Right lung (tissue), 5 donors: Measurements from ENCODE around the gene MYOG. TPM values are rescaled to one million over a fixed set of nuclear protein-coding genes. Genes with fewer than 3 reads are reported as not detected.
A peak's percentile ranks its signal among the peaks of the same experiment; 100 is the strongest.

Experiments used
- DNase-seq, 2 donors: peaks; one replicate each; pipeline ENCODE4 v3.0.0-alpha.2; 2013
- polyA plus RNA-seq, 5 donors: library from polyadenylated mRNA; unstranded; fragments of 120-200 nt; gene quantifications; one replicate each; pipeline versions ENCODE4 v1.2.1 to v1.2.3, GENCODE V29; 2013; ENCODE audit warnings: inconsistent platforms in 1 of 5, low replicate concordance in 1 of 5; ENCODE audit not compliant: insufficient read length in 5 of 5, insufficient read depth in 1 of 5

The MYOG gene
- polyA plus RNA-seq, 5 donors, result 0.08 to 20.2 (median 0.55) TPM; not detected in 2

DNA sequence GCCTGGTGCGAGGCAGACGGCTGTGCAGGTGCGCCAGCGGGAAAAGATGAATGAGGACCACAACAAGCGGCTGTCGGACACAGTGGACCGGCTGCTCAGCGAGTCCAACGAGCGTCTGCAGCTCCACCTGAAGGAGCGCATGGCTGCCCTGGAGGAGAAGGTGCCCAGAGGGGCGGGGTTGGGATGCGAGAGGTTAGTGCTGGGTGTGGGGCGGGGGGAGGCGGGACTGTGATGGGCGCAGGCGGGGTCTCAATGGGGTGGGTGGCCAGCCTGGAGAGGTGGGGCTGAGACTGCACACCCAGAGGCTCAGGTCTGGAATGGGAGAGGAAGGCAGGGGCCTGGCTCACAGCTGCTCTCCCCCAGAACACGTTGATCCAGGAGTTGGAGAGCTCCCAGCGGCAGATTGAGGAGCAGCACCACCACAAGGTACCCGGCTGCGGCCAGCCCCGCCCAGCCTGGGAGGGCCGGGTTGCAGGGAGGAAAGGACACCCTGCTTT, 37.2 kb downstream of the MYOG start:
- no peak for DNase-seq

DNA sequence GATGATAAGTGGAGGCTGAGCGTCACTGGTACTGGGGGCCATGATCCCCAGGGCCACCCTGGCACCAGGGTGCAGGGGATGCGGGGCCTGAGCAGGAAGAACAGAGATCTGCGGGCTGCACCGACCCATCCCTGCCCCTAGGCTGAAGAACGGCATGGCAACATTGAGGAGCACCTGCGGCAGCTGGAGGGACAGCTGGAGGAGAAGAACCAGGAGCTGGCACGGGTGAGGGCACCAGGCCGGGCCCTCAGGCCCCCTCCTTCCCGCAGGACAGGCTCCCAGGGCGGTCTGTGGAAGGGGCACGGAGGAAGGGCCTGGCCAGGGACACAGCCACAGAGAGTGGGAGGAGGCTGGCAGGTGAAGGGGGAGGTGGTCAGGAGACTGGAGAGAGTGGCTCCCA, 37.7 kb downstream of the MYOG start:
- no peak for DNase-seq

DNA sequence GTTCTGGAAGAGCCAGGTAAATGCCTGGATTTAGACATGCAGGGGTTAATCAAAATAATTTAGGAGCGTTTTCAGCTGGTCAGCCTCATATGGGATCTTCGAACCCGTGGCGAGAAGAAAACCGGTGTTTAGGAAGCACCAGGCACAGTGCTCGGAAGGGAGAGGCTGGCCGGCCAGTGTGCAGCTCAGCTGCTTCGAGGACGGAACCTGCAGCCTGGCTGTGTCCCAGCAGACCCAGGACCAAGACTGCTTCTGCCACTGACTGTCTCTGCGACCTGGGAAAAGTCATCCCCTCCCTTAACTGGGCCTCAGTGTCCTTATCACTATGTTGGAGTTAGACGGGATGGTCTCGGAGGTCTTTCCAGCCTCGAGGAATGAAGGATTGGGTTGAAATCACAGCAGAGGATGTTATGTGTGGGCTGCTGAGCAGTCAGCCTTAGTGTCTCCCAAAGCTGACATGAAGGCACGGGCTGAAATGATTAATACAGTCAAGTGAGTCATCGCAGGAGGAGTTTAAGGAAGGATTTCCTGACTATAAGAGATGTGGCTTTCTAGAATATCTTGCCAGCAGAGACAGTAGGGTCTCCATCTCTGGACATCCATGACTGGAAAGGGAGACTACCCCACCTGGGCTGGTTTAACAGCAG, 38.7 kb downstream of the MYOG start:
- DNase-seq, result no peak

DNA sequence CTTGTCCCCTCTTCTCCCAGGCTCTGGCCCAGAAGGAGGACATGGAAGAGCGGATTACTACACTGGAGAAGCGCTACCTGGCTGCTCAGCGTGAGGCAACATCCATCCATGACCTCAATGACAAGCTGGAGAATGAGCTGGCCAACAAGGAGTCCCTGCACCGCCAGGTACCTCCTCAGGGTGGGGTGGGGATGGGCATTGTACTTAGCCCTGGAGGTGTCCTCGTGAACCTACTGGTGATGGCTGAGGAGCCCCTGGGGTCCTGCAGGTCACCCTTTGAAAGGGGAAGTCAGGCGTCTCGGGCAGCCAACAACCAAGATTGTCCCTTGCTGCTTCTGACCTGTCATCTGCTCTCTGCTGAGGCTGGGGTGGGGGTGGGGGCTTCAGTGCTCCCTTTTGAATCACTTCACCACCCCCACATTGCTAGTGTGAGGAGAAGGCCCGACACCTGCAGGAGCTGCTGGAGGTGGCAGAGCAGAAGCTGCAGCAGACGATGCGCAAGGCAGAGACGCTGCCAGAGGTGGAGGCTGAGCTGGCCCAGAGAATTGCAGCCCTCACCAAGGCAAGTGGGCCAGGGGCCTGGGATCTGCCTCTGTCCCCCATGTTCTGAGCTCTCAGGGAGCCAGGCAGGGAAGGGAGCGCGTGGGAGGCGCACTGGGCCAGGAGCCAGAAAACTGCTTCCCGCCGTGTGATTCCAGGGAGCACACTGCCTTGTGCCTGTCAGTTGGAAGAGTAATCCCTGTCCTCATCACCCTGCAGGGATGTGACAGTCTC, 39.8 kb downstream of the MYOG start:
- DNase-seq, result no peak

- no peak for DNase-seq
Measured at GRCh38 chr1:203045336-203045735, 40.5 kb downstream of the MYOG start.

GRCh38 chr1:203044546-203045250, 41.1 kb downstream of the MYOG start:
- DNase-seq, result no peak

- no peak for DNase-seq
Measured at GRCh38 chr1:203043830-203044545, 41.8 kb downstream of the MYOG start.

DNA sequence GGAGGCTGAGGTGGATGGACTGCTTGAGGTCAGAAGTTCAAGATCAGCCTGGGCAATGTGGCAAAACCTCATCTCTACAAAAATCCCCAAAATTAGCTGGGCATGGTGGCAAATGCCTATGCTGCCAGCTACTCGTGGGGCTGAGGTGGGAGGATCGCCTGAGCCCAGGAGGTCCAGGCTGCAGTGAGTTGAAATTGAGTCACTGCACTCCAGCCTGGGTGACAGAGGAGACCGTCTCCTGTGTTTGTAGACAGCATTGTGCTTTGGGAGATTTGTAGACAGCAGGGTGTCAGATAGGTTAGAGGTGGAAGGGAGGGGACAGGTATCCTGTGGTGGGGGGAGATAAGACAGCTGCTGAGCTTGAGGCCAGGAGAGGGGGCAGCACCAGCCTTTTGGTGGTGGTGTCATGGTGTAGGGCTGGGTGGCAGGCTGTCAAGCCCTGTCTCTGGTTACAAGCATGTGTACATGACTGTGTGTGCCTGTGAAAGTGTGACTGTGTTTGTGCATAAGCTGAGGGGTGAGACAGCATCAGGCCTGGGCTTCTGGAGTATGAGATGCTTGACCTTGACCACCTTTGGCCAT, 44.4 kb downstream of the MYOG start:
- no peak for DNase-seq

DNA sequence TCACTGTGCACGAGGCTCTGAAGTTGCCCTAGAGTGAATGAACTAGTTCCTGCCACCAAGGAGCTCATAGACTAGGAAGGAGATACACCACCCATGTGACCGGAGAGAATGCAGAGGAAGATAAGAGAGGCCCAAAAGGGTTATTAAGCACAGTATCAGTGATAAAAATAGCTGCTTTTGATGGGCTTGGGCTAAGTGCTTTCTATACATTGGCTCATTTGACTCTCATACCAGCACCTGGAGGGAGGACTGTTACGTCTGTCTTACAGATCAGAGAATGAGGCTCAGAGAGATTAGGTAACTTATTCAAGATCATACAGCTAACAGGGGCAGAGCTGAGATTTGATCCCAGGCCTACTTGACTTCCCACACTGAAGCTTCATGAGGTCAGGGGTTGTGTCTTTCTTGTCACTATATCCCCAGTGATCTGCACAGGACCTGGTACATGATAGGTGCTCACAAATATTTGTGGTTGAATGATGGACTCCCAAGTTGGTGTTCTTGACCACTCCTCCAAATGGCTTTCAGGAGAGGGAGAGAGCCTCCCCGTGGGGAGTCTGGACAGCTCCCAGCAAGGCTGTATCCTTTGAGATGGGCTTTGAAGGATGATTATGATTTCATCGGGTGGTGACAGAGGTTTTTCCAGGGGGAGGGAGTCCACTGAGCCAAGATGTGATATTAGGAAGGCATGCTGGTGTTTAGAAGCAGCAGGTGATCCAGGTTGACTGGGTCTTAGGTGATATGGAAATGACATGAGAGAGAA, 45.1 kb downstream of the MYOG start:
- no peak for DNase-seq

DNA sequence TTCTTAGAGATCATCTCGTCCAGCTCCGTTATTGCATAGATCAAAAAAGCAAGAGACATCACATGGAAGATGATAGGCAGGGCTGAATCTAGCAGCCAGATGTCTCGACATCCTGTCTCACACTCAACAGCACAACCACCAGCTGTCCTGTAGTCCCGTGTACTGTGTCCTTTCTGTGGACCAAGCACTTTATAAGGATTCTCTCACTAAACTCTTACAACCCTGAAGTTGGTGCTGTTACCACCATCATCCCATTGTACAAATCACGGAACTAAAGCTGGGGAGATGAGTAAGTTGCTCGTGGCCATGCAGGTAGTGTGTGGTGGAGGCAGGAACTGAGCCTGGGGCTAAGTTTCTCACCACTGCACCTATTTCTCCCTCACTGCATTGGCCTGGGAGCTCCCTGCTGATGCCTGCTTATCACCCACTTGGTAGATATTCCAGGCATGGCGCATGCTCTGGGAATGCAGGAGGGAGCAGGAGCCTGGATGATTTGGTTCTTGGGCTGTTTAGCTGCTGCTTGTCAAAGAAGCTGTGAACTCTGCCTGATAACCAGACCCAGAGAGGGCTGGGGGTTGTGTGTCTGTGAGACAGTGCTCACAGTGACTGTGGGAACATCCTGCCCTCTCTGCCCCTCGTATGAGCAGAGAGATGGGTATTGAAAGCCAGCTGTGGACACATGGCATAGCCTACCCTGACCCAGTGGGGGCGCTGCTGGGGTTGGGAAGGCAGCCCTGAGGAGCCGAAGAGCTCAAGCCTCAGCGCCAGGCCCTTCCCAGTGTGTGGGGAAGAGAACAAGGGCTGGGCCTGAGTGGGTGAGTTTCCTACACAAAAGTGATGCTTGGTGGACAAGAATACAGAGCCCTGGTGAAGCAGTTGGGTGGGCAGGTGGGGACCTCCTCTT, 46.0 kb downstream of the MYOG start:
- no peak for DNase-seq

- peak; percentile 48 to 61 for DNase-seq
Measured at GRCh38 chr1:203038891-203039608, 46.8 kb downstream of the MYOG start.

- no peak for DNase-seq
Measured at GRCh38 chr1:203038217-203038741, 47.5 kb downstream of the MYOG start.

GRCh38 chr1:203037509-203038190, 48.2 kb downstream of the MYOG start:
- no peak for DNase-seq

DNA sequence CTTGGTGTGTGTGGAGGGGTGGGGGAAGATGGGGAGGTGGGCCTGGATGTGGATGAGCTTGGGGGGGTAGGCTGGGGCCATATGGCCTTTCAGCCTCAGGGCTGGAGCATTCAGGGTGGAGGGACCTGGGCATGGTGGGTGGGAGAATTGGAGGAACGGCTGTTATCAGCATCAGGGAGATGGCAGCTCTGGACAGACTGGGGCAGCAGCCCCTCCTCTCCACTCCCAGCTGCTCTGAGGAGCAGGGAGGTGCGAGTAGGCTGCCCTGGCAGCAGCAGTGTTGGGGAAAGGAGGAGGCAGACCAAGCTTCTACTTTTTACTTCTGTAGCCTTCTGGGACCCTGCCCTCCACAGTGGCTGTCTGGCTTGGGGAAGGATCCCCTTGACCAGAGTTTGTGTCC, 49.3 kb downstream of the MYOG start:
- DNase-seq, result no peak

- no peak for DNase-seq
Measured at GRCh38 chr1:203036135-203036534, 49.7 kb downstream of the MYOG start.

GRCh38 chr1:203035111-203036000, 50.5 kb downstream of the MYOG start:
- DNase-seq, result no peak
